Measurements from ENCODE around the gene ZNF445. TPM values are rescaled to one million over a fixed set of nuclear protein-coding genes. Genes with fewer than 3 reads are reported as not detected.
"Not testable (repeated sequence)": the region's sequence is repeated elsewhere in the genome, so short reads cannot be mapped to it uniquely, and the experiment has no call there.

Gene ZNF445
- total RNA-seq, 1 experiment from 2014 or later, result 19.0 TPM

DNA sequence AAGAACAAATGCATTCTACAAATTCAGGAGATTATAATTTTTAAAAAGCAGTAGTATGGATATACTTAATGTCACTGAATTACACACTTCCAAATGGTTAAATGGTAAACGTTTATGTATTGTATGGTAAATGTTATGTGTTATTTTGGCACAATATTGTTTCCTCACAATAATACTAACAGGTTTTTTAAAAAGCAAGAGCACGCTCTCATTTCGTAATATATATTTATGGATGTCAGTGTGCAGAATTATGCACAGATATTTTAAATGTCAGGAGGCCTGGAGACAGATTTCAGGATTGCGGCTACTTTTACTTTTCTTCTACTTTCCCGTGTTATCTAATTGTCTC, 533 bp downstream of the ZNF445 start:
- POLR2A ChIA-PET, result no interaction called here
- TF ChIP-seq CTCF (IDR thresholded peaks at IDR 0.05; ENCODE audit: insufficient read depth in 1 of 2, low read depth in 1 of 2, low read length in 1 of 2, severe bottlenecking in 1 of 2, unreplicated experiment in 1 of 2), result no peak
- intact Hi-C loops (cut with micrococcal nuclease; ENCODE audit: unreplicated experiment), result loop anchor here (1.0 to 2.0 kb wide), 2 partner anchors 34 to 154 kb away; no protein-coding TSS in a partner anchor
- Histone ChIP-seq H3K9me3 (no peaks in the 10 kb centered on the region), H3K36me3 (ENCODE audit: control insufficient read depth, insufficient read depth, low read length) (no peaks in the 10 kb centered on the region), H3K4me3 (ENCODE audit: low read depth, low read length) (peak overlapping the region; percentile 67), H3K4me1 (peaks cover 12% of the 10 kb centered on the region), H3K27me3 (replicated peaks; ENCODE audit: control insufficient read depth, insufficient read depth, low read length) (no peaks in the 10 kb centered on the region)
- H3K4me3 Mint-ChIP-seq (ENCODE audit: unreplicated experiment), result peak overlapping the region; percentile 88
- CTCF ChIA-PET, result no interaction called here
- H3K27ac Mint-ChIP-seq (ENCODE audit: unreplicated experiment), result peak overlapping the region; percentile 71
- no peak for DNase-seq
- TSS peak; percentile 65 for BruUV-seq (replicated peaks)
- H3K9me3 Mint-ChIP-seq (ENCODE audit: unreplicated experiment), result no peaks in the 10 kb centered on the region
- peaks cover 8% of the 10 kb centered on the region for H3K4me1 Mint-ChIP-seq (ENCODE audit: low read depth, unreplicated experiment)
- no peaks in the 10 kb centered on the region for H3K27me3 Mint-ChIP-seq (ENCODE audit: insufficient read depth, unreplicated experiment)
- H3K36me3 Mint-ChIP-seq (ENCODE audit: insufficient read depth, unreplicated experiment), result peaks cover 7% of the 10 kb centered on the region

DNA sequence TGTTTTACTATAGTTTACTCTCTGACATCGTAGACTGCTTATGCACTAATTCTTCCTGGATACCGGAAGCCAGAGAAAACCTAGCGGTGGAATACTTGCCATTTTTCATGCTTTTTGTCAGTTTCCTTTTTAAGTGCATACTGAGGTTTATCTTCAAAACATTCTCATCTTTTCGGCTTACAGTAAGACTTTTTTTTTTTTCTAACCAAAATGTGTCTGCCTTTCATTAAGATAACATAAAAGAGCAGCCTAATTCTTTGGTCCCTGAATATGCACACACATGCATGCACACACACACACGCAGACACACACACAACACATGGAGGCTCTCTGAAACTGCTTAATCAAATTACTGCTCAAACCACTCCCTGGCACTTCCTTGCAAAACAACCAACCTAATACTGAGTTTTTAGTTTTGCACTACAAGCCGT, 1.3 kb downstream of the ZNF445 start:
- CTCF ChIA-PET, result no interaction called here
- intact Hi-C loops (cut with micrococcal nuclease; ENCODE audit: unreplicated experiment), result loop anchor here (2.0 kb wide), 1 partner anchor 35 kb away; no protein-coding TSS in a partner anchor
- H3K27me3 Mint-ChIP-seq (ENCODE audit: insufficient read depth, unreplicated experiment), result no peaks in the 10 kb centered on the region
- H3K4me3 Mint-ChIP-seq (ENCODE audit: unreplicated experiment), result peak overlapping the region; percentile 88
- Histone ChIP-seq H3K9me3 (no peaks in the 10 kb centered on the region), H3K4me3 (ENCODE audit: low read depth, low read length) (peak overlapping the region; percentile 67), H3K27me3 (replicated peaks; ENCODE audit: control insufficient read depth, insufficient read depth, low read length) (no peaks in the 10 kb centered on the region), H3K36me3 (ENCODE audit: control insufficient read depth, insufficient read depth, low read length) (no peaks in the 10 kb centered on the region), H3K4me1 (peaks cover 12% of the 10 kb centered on the region)
- H3K27ac Mint-ChIP-seq (ENCODE audit: unreplicated experiment), result no peak overlapping the region
- H3K36me3 Mint-ChIP-seq (ENCODE audit: insufficient read depth, unreplicated experiment), result peaks cover 7% of the 10 kb centered on the region
- no peak for TF ChIP-seq CTCF (IDR thresholded peaks at IDR 0.05; ENCODE audit: insufficient read depth in 1 of 2, low read depth in 1 of 2, low read length in 1 of 2, severe bottlenecking in 1 of 2, unreplicated experiment in 1 of 2)
- BruUV-seq (replicated peaks), result no TSS peak
- POLR2A ChIA-PET, result no interaction called here
- peaks cover 13% of the 10 kb centered on the region for H3K4me1 Mint-ChIP-seq (ENCODE audit: low read depth, unreplicated experiment)
- no peaks in the 10 kb centered on the region for H3K9me3 Mint-ChIP-seq (ENCODE audit: unreplicated experiment)
- no peak for DNase-seq

GRCh38 chr3:44474886-44475285, 2.6 kb downstream of the ZNF445 start:
- H3K36me3 ChIP-seq (ENCODE audit: control insufficient read depth, insufficient read depth, low read length); H3K27ac Mint-ChIP-seq (ENCODE audit: unreplicated experiment); H3K9me3 ChIP-seq; BruUV-seq (replicated peaks); POLR2A ChIA-PET; CTCF ChIA-PET; H3K9me3 Mint-ChIP-seq (ENCODE audit: unreplicated experiment); H3K4me3 ChIP-seq (ENCODE audit: low read depth, low read length); H3K27me3 ChIP-seq (replicated peaks; ENCODE audit: control insufficient read depth, insufficient read depth, low read length); H3K27me3 Mint-ChIP-seq (ENCODE audit: insufficient read depth, unreplicated experiment); intact Hi-C loops (cut with micrococcal nuclease; ENCODE audit: unreplicated experiment): not testable (repeated sequence)
- H3K4me1 ChIP-seq, result peaks cover 12% of the 10 kb centered on the region
- Mint-ChIP-seq H3K36me3 (ENCODE audit: insufficient read depth, unreplicated experiment) (peaks cover 13% of the 10 kb centered on the region), H3K4me3 (ENCODE audit: unreplicated experiment) (peak overlapping the region; percentile 24), H3K4me1 (ENCODE audit: low read depth, unreplicated experiment) (peaks cover 19% of the 10 kb centered on the region)
- peak; percentile 11 to 38 for DNase-seq

GRCh38 chr3:44470430-44470829, 7.0 kb downstream of the ZNF445 start:
- Mint-ChIP-seq H3K36me3 (ENCODE audit: insufficient read depth, unreplicated experiment) (peaks cover 16% of the 10 kb centered on the region), H3K27me3 (ENCODE audit: insufficient read depth, unreplicated experiment) (no peaks in the 10 kb centered on the region), H3K9me3 (ENCODE audit: unreplicated experiment) (no peaks in the 10 kb centered on the region), H3K27ac (ENCODE audit: unreplicated experiment) (no peak overlapping the region), H3K4me1 (ENCODE audit: low read depth, unreplicated experiment) (peaks cover 13% of the 10 kb centered on the region), H3K4me3 (ENCODE audit: unreplicated experiment) (no peak overlapping the region)
- H3K36me3 ChIP-seq (ENCODE audit: control insufficient read depth, insufficient read depth, low read length), result no peaks in the 10 kb centered on the region; the same call in 1 of the 2 replicates
- no peak overlapping the region for H3K4me3 ChIP-seq (ENCODE audit: low read depth, low read length)
- peaks cover 6% of the 10 kb centered on the region for H3K4me1 ChIP-seq
- CTCF ChIA-PET, result no interaction called here
- H3K9me3 ChIP-seq, result no peaks in the 10 kb centered on the region
- intact Hi-C loops (cut with micrococcal nuclease; ENCODE audit: unreplicated experiment), result no loop called here
- no peak for DNase-seq
- TF ChIP-seq CTCF (IDR thresholded peaks at IDR 0.05; ENCODE audit: insufficient read depth in 1 of 2, low read depth in 1 of 2, low read length in 1 of 2, severe bottlenecking in 1 of 2, unreplicated experiment in 1 of 2), result no peak
- POLR2A ChIA-PET, result no interaction called here
- H3K27me3 ChIP-seq (replicated peaks; ENCODE audit: control insufficient read depth, insufficient read depth, low read length), result no peaks in the 10 kb centered on the region
- BruUV-seq (replicated peaks), result no TSS peak

Measured in Caco-2 (cell line).